ENCODE measurements around the gene KRABD2.

GRCh38 chr17:8357910-8358309, 18.6 kb downstream of the KRABD2 start:
- no peak for TF ChIP-seq CTCF (conservative IDR thresholded peaks at IDR 0.05 in 1 of 2, IDR thresholded peaks at IDR 0.05 in 1 of 2; ENCODE audit: extremely low read depth in 1 of 2, insufficient read depth in 1 of 2, low read depth in 1 of 2, low read length in 2 of 2)
- TF ChIP-seq EZH2 (IDR thresholded peaks at IDR 0.05; ENCODE audit: borderline replicate concordance, low read length): no peak

All from mammary epithelial cell (primary cell).